SK-N-SH treated with all-trans-retinoic acid at 6 μM for 48 hours (cell line): ENCODE measurements around the gene CETP.

Experiments
- ARNTL ChIP-seq: fragments of 450-650 bp; formaldehyde crosslinking; IDR thresholded peaks from 2 replicates; pipeline ENCODE4 v1.5.0; 2020; ENCODE audit warnings: low read depth, mild to moderate bottlenecking, moderate library complexity, borderline replicate concordance
- CSDC2 ChIP-seq: fragments of 250-450 bp; sonication (Bioruptor Pico); IDR thresholded peaks from 2 replicates; pipeline ENCODE4 v1.5.0; 2020; ENCODE audit warnings: mild to moderate bottlenecking, moderate library complexity
- GLIS3 ChIP-seq: fragments of 250-450 bp; sonication (Bioruptor Pico); IDR thresholded peaks from 2 replicates; pipeline ENCODE4 v1.5.0; 2020; ENCODE audit warnings: mild to moderate bottlenecking, moderate library complexity
- ISL1 ChIP-seq: fragments of 250-450 bp; sonication (Bioruptor Pico); IDR thresholded peaks from 2 replicates; pipeline ENCODE4 v2.1.2; 2022; ENCODE audit warnings: mild to moderate bottlenecking, moderate library complexity
- PATZ1 ChIP-seq: fragments of 250-450 bp; sonication (Bioruptor Pico); IDR thresholded peaks from 2 replicates; pipeline ENCODE4 v1.8.0; 2020; ENCODE audit warnings: mild to moderate bottlenecking, moderate library complexity, borderline replicate concordance
- PPARA ChIP-seq: fragments of 250-450 bp; sonication (Bioruptor Pico); IDR thresholded peaks from 2 replicates; pipeline ENCODE4 v1.5.0; 2020; ENCODE audit warnings: mild to moderate bottlenecking, borderline replicate concordance
- TCF4 ChIP-seq: fragments of 250-450 bp; sonication (Bioruptor Pico); IDR thresholded peaks from 2 replicates; pipeline ENCODE4 v1.8.0; 2021; ENCODE audit warnings: mild to moderate bottlenecking, moderate library complexity, borderline replicate concordance
- ZFP3 ChIP-seq: fragments of 250-450 bp; sonication (Bioruptor Pico); IDR thresholded peaks from 2 replicates; pipeline ENCODE4 v1.5.0; 2020; ENCODE audit warnings: mild to moderate bottlenecking, moderate library complexity
- TF ChIP-seq, protein P1 (sequence below): fragments of 250-450 bp; sonication (Bioruptor Pico); IDR thresholded peaks from 2 replicates; pipeline ENCODE4 v1.5.0; 2020; ENCODE audit warnings: mild to moderate bottlenecking, moderate library complexity
- TF ChIP-seq, protein P2 (sequence below): fragments of 250-450 bp; sonication (Bioruptor Pico); IDR thresholded peaks from 2 replicates; pipeline ENCODE4 v1.5.1; 2020; ENCODE audit warnings: low read depth, mild to moderate bottlenecking, moderate library complexity

- TF ChIP-seq PATZ1 (no peak), CSDC2 (CRISPR knock-in tag) (no peak), ARNTL (no peak), ISL1 (CRISPR knock-in tag) (no peak), TCF4 (CRISPR knock-in tag) (no peak), PPARA (CRISPR knock-in tag) (no peak), ZFP3 (CRISPR knock-in tag) (no peak), GLIS3 (CRISPR knock-in tag) (no peak)
- TF ChIP-seq, protein P1, sequence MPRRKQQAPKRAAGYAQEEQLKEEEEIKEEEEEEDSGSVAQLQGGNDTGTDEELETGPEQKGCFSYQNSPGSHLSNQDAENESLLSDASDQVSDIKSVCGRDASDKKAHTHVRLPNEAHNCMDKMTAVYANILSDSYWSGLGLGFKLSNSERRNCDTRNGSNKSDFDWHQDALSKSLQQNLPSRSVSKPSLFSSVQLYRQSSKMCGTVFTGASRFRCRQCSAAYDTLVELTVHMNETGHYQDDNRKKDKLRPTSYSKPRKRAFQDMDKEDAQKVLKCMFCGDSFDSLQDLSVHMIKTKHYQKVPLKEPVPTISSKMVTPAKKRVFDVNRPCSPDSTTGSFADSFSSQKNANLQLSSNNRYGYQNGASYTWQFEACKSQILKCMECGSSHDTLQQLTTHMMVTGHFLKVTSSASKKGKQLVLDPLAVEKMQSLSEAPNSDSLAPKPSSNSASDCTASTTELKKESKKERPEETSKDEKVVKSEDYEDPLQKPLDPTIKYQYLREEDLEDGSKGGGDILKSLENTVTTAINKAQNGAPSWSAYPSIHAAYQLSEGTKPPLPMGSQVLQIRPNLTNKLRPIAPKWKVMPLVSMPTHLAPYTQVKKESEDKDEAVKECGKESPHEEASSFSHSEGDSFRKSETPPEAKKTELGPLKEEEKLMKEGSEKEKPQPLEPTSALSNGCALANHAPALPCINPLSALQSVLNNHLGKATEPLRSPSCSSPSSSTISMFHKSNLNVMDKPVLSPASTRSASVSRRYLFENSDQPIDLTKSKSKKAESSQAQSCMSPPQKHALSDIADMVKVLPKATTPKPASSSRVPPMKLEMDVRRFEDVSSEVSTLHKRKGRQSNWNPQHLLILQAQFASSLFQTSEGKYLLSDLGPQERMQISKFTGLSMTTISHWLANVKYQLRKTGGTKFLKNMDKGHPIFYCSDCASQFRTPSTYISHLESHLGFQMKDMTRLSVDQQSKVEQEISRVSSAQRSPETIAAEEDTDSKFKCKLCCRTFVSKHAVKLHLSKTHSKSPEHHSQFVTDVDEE: no peak
- TF ChIP-seq, protein P2, sequence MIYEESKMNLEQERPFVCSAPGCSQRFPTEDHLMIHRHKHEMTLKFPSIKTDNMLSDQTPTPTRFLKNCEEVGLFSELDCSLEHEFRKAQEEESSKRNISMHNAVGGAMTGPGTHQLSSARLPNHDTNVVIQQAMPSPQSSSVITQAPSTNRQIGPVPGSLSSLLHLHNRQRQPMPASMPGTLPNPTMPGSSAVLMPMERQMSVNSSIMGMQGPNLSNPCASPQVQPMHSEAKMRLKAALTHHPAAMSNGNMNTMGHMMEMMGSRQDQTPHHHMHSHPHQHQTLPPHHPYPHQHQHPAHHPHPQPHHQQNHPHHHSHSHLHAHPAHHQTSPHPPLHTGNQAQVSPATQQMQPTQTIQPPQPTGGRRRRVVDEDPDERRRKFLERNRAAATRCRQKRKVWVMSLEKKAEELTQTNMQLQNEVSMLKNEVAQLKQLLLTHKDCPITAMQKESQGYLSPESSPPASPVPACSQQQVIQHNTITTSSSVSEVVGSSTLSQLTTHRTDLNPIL (CRISPR knock-in tag): no peak
Observed at GRCh38 chr16:56916571-56917403, 45.0 kb upstream of the CETP start.
